ENCODE results near the gene PRSS48.

- no peak for TF ChIP-seq CTCF (IDR thresholded peaks at IDR 0.05; ENCODE audit: insufficient read depth, low read depth, low read length)
- no peak for TF ChIP-seq EZH2 (IDR thresholded peaks at IDR 0.05; ENCODE audit: insufficient read depth, low read length)
Measured at GRCh38 chr4:151256134-151256533, 20.8 kb upstream of the PRSS48 start.
